GM19043 (cell line): Measurements from ENCODE around the gene USP28.
"Not testable (repeated sequence)": the region's sequence is repeated elsewhere in the genome, so short reads cannot be mapped to it uniquely, and the experiment has no call there.

Experiments used
- ATAC-seq: cut with Tn5 transposase; IDR thresholded peaks from one replicate; pipeline ENCODE4 v1.9.1; 2021; ENCODE audit warnings: low read depth; ENCODE audit not compliant: unreplicated experiment

USP28 gene

DNA sequence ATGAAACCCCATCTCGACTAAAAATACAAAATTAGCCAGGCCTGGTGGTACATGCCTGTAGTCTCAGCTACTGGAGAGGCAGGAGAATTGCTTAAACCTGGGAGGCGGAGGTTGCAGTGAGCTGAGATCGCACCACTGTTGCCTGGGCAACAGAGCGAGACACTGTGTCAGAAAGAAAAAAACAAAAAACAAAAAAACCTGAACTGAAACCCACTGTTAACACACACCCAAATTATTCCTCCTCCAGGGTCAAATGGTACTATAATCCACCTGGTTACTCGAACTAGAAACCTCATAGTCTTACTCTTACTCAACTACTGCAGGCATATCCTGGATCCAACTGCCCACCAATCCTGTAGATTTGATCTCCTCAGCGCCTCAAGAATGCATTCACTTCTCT is 35.5 kb downstream of the USP28 start:
- peak; percentile 89 for ATAC-seq

DNA sequence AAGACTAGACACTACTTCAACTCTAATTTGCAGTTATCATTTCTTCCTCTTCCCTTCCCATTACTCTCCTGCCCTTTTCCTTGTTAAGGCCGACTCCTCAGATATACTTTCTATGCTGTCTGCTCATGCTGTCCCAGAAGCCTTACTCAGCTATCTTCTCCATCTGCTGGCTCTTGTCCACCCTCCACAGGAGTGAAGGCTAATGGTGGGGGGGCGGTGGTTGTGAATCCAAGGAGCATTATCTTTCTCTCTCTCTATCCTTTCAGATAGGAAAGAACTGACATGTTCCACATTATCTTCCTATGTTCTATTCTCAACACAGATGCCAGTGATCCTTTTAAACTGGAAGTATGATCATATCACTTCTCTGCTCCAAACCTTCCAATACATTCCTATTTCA is 37.4 kb downstream of the USP28 start:
- ATAC-seq = no peak

DNA sequence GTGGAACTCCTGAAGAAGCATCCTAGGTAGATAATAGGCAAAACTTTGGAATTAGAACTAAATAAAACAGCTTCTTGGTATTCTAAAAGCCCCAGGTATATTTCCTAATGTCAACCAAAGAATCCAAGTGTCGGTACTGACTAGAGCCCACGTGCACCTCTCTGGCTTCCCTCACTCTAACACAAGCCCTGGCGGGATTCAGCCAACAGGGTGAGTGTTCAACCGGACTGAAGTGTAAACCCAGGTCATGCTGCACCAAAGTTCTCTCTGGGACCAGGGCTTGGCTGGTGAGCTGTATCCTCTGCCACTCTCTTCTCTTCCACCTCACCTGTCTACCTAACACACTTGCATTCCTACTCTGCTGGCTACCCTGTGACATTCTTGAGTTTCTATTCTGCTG is 40.1 kb downstream of the USP28 start:
- ATAC-seq = no peak

DNA sequence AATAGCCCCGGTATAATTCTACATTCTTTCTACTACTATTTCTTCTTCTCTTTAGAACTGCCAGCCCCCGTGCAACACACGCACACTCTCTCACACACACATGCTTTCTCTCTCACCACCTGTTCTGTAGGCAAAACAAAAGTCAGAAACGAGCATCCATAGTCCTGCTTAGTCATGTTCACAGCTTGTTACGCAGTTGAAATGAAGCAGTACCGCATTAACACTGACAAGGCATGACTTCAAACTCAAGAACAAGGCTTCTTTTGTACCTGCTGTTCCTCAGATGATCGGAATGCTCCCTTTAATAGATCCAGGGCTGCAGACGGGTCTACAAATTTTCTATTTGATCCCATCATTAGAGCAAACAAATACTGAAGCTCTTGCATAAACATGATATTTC is 42.2 kb downstream of the USP28 start:
- ATAC-seq = no peak

DNA sequence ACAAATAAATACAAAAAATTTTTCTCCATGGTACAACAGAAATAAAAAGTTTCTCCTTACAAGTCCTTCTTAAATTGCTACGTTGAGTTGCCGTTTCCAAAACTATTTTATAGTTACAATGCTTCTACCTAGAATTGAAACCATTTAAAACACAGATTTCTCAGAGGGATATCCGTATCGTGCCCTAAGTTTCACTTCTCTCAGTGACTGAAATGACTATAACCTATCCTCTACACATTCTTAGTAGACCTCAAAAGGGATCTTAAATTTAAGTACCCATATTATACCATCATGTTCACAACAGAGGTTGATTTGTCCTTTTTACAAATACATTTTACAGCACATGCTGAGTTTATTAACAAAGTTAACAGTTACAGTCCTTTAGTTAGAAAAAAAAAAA is 44.1 kb downstream of the USP28 start:
- ATAC-seq = peak; percentile 99

DNA sequence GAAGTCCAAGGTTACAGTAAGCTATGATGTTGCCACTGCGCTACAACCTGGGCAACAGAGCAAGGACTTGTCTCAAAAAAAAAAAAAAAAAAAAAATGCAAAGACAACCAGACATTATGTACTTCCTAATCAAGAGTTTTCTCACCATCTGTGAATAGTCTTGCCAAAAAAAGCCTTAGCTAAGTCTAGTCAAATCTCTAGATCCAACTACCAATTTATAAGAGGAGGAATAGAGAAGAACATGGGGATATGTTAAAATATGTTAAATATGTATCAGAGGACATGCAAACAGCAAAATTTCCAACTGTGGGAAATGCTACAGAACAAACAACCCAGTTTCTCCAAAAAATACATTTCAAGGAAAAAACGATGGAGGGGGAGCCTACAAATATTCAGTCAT is 45.6 kb downstream of the USP28 start:
- no peak for ATAC-seq

- ATAC-seq = no peak
Measured at GRCh38 chr11:113828191-113828590, 47.2 kb downstream of the USP28 start.

- no peak for ATAC-seq
Measured at GRCh38 chr11:113827477-113827876, 47.9 kb downstream of the USP28 start.

- no peak for ATAC-seq
Measured at GRCh38 chr11:113818426-113818825, 56.9 kb downstream of the USP28 start.

DNA sequence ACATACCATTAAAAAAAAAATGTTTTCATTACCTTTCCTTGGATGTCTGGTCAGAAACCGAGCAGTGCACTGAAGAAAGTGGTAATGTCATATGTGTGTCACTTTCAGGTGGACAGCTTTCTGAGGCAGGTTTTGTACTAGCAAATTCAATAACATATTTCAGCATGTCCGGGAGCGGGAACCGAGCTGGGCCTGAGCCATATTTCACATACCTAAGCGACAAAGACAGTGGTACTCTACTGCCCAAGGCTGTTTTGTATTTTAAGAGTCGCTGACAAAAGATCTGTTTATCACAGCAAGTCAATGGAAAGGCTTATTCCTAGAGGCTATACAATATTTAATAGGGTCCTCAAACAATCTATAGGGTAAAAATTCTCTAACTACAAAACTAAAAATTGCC is 57.7 kb downstream of the USP28 start:
- no peak for ATAC-seq

GRCh38 chr11:113817162-113817561 is 58.2 kb downstream of the USP28 start:
- ATAC-seq = no peak

DNA sequence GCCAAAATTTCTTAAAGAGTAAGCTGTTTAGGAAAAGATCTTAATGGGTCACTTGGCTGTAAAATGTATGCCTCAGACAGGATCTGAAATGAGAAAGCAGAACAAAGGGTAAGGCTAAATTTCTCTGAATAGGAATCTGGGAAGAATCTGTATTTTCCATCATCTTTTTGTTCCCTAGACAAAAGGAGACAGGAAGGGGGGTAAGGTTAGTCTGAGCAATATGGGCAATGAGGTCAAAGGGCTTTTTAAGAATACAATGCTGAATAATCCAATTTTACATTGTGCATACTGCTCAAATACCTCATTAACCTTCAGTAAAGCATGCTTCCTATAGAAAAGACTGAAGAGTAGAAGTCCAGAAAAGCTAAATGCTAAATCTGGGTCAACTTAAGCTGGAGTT is 61.2 kb downstream of the USP28 start:
- no peak for ATAC-seq

DNA sequence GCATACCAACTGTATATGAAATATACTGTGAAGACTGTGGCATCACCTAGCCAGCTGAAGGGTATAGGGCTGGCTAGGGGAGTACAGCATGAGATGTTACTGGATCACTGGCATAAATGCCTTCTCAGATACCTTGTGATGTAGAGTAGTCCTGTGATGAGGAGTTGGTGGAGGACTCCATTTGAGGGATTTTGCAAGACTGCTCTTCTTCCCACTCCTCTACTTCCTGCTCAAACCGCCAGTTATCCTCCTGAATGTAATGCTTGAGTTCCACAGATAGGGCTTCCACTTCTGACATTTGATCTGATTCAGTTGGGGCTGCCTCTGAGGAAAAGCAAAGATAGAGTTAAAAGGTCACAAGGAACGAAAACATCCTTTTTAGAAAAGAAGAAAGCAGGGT is 66.4 kb downstream of the USP28 start:
- no peak for ATAC-seq

- no peak for ATAC-seq
Measured at GRCh38 chr11:113806406-113806805, 69.0 kb downstream of the USP28 start.

DNA sequence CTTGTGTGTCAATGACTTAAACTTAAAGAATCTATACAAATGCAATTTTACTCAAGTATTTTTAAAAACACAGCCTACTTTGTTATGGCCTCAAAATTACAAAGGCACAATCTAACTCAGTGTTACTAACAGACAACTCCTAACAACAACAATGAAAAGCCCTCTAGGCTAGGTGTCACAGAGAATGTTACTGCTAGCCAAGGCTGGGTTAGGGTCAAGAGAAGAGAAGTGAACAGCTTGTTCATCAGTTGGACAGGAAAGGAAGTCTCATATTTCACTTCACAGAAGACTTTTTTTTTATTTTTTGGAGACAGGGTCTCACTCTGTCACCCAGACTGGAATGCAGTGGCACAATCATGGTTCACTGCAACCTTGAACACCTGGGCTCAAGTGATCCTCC is 69.7 kb downstream of the USP28 start:
- no peak for ATAC-seq

GRCh38 chr11:113802621-113803020 is 72.8 kb downstream of the USP28 start:
- ATAC-seq = no peak

GRCh38 chr11:113796663-113797259 is 78.6 kb downstream of the USP28 start:
- peak; percentile 70 for ATAC-seq

GRCh38 chr11:113789675-113790320 is 85.6 kb downstream of the USP28 start:
- ATAC-seq = no peak

DNA sequence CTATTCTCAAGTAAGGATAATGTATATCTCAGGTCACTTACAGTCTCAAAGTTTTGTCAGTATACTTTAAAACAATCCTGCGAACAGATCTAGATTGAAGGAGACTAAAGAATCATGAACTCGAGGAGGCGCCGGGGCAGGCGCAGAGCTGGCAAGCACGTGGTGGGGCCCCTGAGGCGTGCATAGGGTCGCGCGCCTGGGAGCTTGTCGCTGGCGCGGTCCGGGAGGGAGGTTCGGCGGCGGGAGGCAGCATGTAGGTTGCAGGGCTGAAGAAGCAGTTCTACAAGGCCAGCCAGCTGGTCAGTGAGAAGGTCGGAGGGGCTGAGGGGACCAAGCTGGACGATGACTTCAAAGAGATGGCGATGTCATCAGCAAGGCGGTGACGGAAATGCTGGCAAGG is 86.4 kb downstream of the USP28 start:
- not testable (repeated sequence) for ATAC-seq

GRCh38 chr11:113782134-113782533 is 93.2 kb downstream of the USP28 start:
- ATAC-seq = no peak

DNA sequence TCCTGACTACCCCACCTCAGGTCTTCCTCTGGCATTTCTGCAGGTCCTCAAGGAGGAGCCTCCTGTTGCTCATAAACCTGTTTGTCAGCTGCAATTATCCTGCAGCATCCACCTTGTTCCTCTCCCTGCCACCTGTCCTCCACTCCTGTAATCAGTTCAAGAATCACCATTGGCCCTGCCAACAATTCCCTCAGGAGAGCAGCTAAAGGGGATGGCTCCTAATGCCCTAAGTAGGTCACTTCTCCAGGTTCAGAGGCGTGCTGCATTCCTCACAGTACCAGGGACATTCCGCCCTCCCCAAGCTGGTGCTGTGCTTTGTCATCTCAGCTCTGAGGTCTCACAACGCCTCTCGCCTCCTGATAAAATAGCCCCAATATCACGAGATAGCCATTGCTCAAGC is 93.7 kb downstream of the USP28 start:
- no peak for ATAC-seq

GRCh38 chr11:113779496-113779895 is 95.9 kb downstream of the USP28 start, which contains the start of gene CLDN25:
Gene CLDN25 (plus strand): TSS chr11:113779796. CDS start chr11:113779796, 0 bp downstream.
- no peak for ATAC-seq
